Measurements from ENCODE around the gene PTPRT. TPM values are rescaled to one million over a fixed set of nuclear protein-coding genes. Genes with fewer than 3 reads are reported as not detected.

Gene PTPRT
- total and polyA plus RNA-seq, 8 donors: 0.23 to 1.8 (median 0.95) TPM

GRCh38 chr20:42261766-42262270 is 927.9 kb downstream of the PTPRT start:
- Histone ChIP-seq H3K4me3 (no peak overlapping the region), H3K27ac (no peak overlapping the region), H3K4me1 (no peaks in the 10 kb centered on the region), H3K27me3 (no peaks in the 10 kb centered on the region), H3K9me3 (no peaks in the 10 kb centered on the region), H3K36me3 (no peaks in the 10 kb centered on the region)
- 72 to 81% methylated on average over 6 of the region's 6 CpGs for WGBS, 2 donors
- TF ChIP-seq CTCF (IDR thresholded peaks at IDR 0.05): no peak
- intact Hi-C loops (cut with DNase I): no loop called here
- ATAC-seq (no peak), DNase-seq (no peak), FAIRE-seq (no peak)

GRCh38 chr20:42260184-42260583 is 929.5 kb downstream of the PTPRT start:
- no peak for ATAC-seq
- H3K4me1 ChIP-seq: no peaks in the 10 kb centered on the region
- 72 to 75% methylated on average over 4 of the region's 4 CpGs for WGBS, 2 donors
- no peak overlapping the region for H3K4me3 ChIP-seq
- H3K27me3 ChIP-seq: no peaks in the 10 kb centered on the region
- DNase-seq: no peak
- no peak for TF ChIP-seq CTCF (IDR thresholded peaks at IDR 0.05)
- H3K9me3 ChIP-seq: no peaks in the 10 kb centered on the region
- no peaks in the 10 kb centered on the region for H3K36me3 ChIP-seq
- no peak overlapping the region for H3K27ac ChIP-seq
- no peak for FAIRE-seq
- intact Hi-C loops (cut with DNase I): no loop called here

GRCh38 chr20:42259389-42259788 is 930.3 kb downstream of the PTPRT start:
- no peak for TF ChIP-seq CTCF (IDR thresholded peaks at IDR 0.05)
- WGBS, 2 donors: 81 to 84% methylated on average over 4 of the region's 4 CpGs
- ATAC-seq: no peak
- DNase-seq: no peak
- Histone ChIP-seq H3K4me1 (no peaks in the 10 kb centered on the region), H3K27me3 (no peaks in the 10 kb centered on the region), H3K27ac (no peak overlapping the region), H3K4me3 (no peak overlapping the region), H3K36me3 (no peaks in the 10 kb centered on the region), H3K9me3 (no peaks in the 10 kb centered on the region)
- no peak for FAIRE-seq
- intact Hi-C loops (cut with DNase I): no loop called here

GRCh38 chr20:42258564-42259302 is 931.0 kb downstream of the PTPRT start:
- TF ChIP-seq CTCF (IDR thresholded peaks at IDR 0.05): no peak
- Histone ChIP-seq H3K4me3 (no peak overlapping the region), H3K27me3 (no peaks in the 10 kb centered on the region), H3K9me3 (no peaks in the 10 kb centered on the region), H3K27ac (no peak overlapping the region), H3K4me1 (no peaks in the 10 kb centered on the region), H3K36me3 (no peaks in the 10 kb centered on the region)
- ATAC-seq: no peak
- DNase-seq: no peak
- FAIRE-seq: no peak
- intact Hi-C loops (cut with DNase I): no loop called here
- 65 to 68% methylated on average over 6 of the region's 6 CpGs for WGBS, 2 donors

GRCh38 chr20:42255821-42256220 is 933.9 kb downstream of the PTPRT start:
- Histone ChIP-seq H3K4me3 (no peak overlapping the region), H3K4me1 (no peaks in the 10 kb centered on the region), H3K27ac (no peak overlapping the region), H3K27me3 (no peaks in the 10 kb centered on the region), H3K36me3 (no peaks in the 10 kb centered on the region), H3K9me3 (no peaks in the 10 kb centered on the region)
- WGBS, 2 donors: 83 to 92% methylated on average over 3 of the region's 3 CpGs
- TF ChIP-seq CTCF (IDR thresholded peaks at IDR 0.05): no peak
- FAIRE-seq (no peak), ATAC-seq (no peak), DNase-seq (no peak)
- intact Hi-C loops (cut with DNase I): no loop called here

Data from pancreas (tissue), 10 donors.